SK-N-MC (cell line): ENCODE data around the gene APLF.

Experiments
- DNase-seq: peaks from one replicate; pipeline ENCODE4 v3.0.0-alpha.2; 2011; ENCODE audit warnings: low read depth, low spot score
- H3K27ac ChIP-seq: fragments of 200-600 bp; sonication (generic); 2 replicates; pipeline ENCODE4 v1.5.1; 2016; ENCODE audit warnings: mixed run types
- H3K36me3 ChIP-seq: fragments of 200-600 bp; sonication (generic); 2 replicates; pipeline ENCODE4 v1.6.1; 2017; ENCODE audit warnings: antibody characterized with exemption, low read length, mixed read lengths; ENCODE audit not compliant: insufficient read depth
- H3K4me3 ChIP-seq: fragments of 200-600 bp; sonication (generic); 2 replicates; pipeline ENCODE4 v1.5.1; 2016
- H3K9ac ChIP-seq: fragments of 200-600 bp; sonication (generic); 2 replicates; pipeline ENCODE4 v1.8.0; 2017; ENCODE audit warnings: mixed run types, mixed read lengths; ENCODE audit not compliant: insufficient read length
- H3K9me3 ChIP-seq: fragments of 200-600 bp; sonication (generic); 2 replicates; pipeline ENCODE4 v1.6.1; 2017; ENCODE audit warnings: low read depth, mild to moderate bottlenecking, antibody characterized with exemption, low read length, moderate library complexity, mixed read lengths
- EZH2 ChIP-seq: fragments of 200-600 bp; sonication (generic); IDR thresholded peaks from one replicate; pipeline ENCODE4 v1.6.1; 2017; ENCODE audit warnings: antibody characterized with exemption
- FOXP2 ChIP-seq: optimal IDR thresholded peaks from 2 replicates; pipeline ENCODE3; 2011; ENCODE audit warnings: mild to moderate bottlenecking, moderate library complexity; ENCODE audit not compliant: insufficient read depth; ENCODE audit errors: extremely low read length, control extremely low read depth
- POLR2AphosphoS5 ChIP-seq: IDR thresholded peaks from 2 replicates; pipeline ENCODE4 v1.6.1; 2012; ENCODE audit warnings: mild to moderate bottlenecking, low read depth, low read length, borderline replicate concordance

APLF gene

GRCh38 chr2:68558576-68558975 lies 91.2 kb downstream of the APLF start:
- no peak for DNase-seq
- H3K4me3 ChIP-seq = no peak overlapping the region
- H3K9ac ChIP-seq = no peak overlapping the region
- H3K9me3 ChIP-seq = no peaks in the 10 kb centered on the region
- TF ChIP-seq POLR2AphosphoS5 (no peak), EZH2 (no peak), FOXP2 (no peak)
- no peak overlapping the region for H3K27ac ChIP-seq
- H3K36me3 ChIP-seq = no peaks in the 10 kb centered on the region

GRCh38 chr2:68559692-68560091 lies 92.3 kb downstream of the APLF start:
- Histone ChIP-seq H3K27ac (no peak overlapping the region), H3K9ac (no peak overlapping the region), H3K9me3 (no peaks in the 10 kb centered on the region), H3K4me3 (no peak overlapping the region), H3K36me3 (no peaks in the 10 kb centered on the region)
- no peak for DNase-seq
- TF ChIP-seq EZH2 (no peak), FOXP2 (no peak), POLR2AphosphoS5 (no peak)

- no peak overlapping the region for H3K4me3 ChIP-seq
- no peak for DNase-seq
- H3K36me3 ChIP-seq = no peaks in the 10 kb centered on the region
- no peak overlapping the region for H3K9ac ChIP-seq
- no peak for TF ChIP-seq FOXP2
- TF ChIP-seq EZH2 = no peak
- H3K27ac ChIP-seq = no peak overlapping the region
- no peaks in the 10 kb centered on the region for H3K9me3 ChIP-seq
Observed at GRCh38 chr2:68560545-68560944, 93.2 kb downstream of the APLF start.

- Histone ChIP-seq H3K27ac (no peak overlapping the region; the same call in 1 of the 2 replicates), H3K36me3 (no peaks in the 10 kb centered on the region), H3K9me3 (no peaks in the 10 kb centered on the region), H3K9ac (no peak overlapping the region), H3K4me3 (no peak overlapping the region)
- DNase-seq = no peak
- TF ChIP-seq FOXP2 (no peak), EZH2 (no peak), POLR2AphosphoS5 (no peak)
Observed at GRCh38 chr2:68561372-68561771, 94.0 kb downstream of the APLF start.

- TF ChIP-seq POLR2AphosphoS5 = no peak
- no peak for TF ChIP-seq EZH2
- no peak for TF ChIP-seq FOXP2
- DNase-seq = no peak
- Histone ChIP-seq H3K27ac (no peak overlapping the region), H3K9me3 (no peaks in the 10 kb centered on the region), H3K9ac (no peak overlapping the region), H3K36me3 (no peaks in the 10 kb centered on the region), H3K4me3 (no peak overlapping the region)
Observed at GRCh38 chr2:68562934-68563333, 95.5 kb downstream of the APLF start.

DNA sequence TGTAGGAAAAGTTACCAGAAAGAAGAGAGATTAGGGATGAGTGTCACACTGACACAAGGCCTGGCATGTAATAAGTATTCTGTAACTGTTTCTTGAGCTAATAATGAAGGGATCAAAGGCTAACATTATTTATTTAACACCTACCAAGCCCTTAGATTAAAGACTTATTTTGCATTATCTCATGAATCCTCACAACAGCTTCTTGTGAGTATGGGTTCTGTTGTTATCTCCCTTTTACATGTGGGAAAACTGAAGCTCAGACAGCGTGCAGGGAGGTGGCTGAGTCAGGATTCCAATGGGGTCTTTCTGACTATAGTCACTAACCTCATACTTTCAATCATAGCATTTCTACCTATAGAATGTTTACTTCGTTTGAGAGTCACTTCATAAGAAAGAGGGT lies 97.0 kb downstream of the APLF start:
- no peak for DNase-seq
- TF ChIP-seq EZH2 (no peak), POLR2AphosphoS5 (no peak)

GRCh38 chr2:68565273-68565672 lies 97.9 kb downstream of the APLF start:
- H3K9ac ChIP-seq = no peak overlapping the region
- H3K27ac ChIP-seq = no peak overlapping the region
- no peaks in the 10 kb centered on the region for H3K36me3 ChIP-seq
- no peak overlapping the region for H3K4me3 ChIP-seq
- TF ChIP-seq POLR2AphosphoS5 = no peak
- no peak for TF ChIP-seq EZH2
- TF ChIP-seq FOXP2 = no peak
- no peaks in the 10 kb centered on the region for H3K9me3 ChIP-seq
- no peak for DNase-seq

More for the DNA sequence above, 97.0 kb downstream of the APLF start:
- Histone ChIP-seq H3K36me3 (no peaks in the 10 kb centered on the region), H3K27ac (no peak overlapping the region), H3K4me3 (no peak overlapping the region), H3K9me3 (no peaks in the 10 kb centered on the region), H3K9ac (no peak overlapping the region)

DNA sequence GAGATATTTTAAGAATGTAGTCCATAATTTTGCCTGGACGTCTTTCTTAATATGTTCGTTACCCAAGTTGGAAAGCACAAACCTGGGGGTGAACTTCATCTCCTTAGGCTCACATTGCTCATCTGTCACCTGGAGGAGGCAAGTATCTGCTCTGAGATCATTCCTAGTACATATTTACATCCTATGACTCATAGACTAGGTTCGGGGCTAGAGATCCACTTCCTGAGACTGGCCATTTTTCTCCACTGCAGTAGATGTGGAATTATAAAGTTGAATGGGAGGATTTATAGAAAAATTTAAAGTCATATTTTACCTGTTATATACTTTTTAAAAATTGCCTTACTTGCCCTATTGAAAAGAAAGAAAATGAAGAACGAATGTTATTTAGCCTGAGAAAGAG lies 98.5 kb downstream of the APLF start:
- no peak overlapping the region for H3K9ac ChIP-seq
- H3K9me3 ChIP-seq = no peaks in the 10 kb centered on the region
- H3K27ac ChIP-seq = no peak overlapping the region
- TF ChIP-seq POLR2AphosphoS5 (no peak), EZH2 (no peak), FOXP2 (no peak)
- DNase-seq = no peak
- no peaks in the 10 kb centered on the region for H3K36me3 ChIP-seq
- H3K4me3 ChIP-seq = no peak overlapping the region

DNA sequence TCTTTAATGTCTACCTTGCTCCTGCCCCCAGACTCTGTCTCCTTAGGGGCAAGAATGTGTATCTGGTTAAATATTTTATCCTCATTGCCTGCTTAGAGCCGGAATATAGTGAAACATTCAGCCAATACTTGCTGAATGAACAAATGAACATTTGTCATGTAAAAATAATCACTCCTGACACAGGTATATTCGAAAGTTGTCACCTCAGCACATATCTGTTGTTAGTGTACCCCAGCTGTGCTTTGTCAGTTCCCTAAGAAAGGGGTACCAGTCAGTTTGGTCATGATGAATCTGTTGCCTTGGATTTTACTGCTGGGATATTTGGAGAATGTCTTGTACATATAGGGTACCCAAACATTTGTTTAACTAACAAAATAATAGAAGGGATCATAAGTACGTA lies 99.0 kb downstream of the APLF start:
- Histone ChIP-seq H3K9me3 (no peaks in the 10 kb centered on the region), H3K4me3 (no peak overlapping the region), H3K9ac (no peak overlapping the region), H3K36me3 (no peaks in the 10 kb centered on the region), H3K27ac (no peak overlapping the region)
- TF ChIP-seq FOXP2 (no peak), POLR2AphosphoS5 (no peak), EZH2 (no peak)
- no peak for DNase-seq
